Ureter (tissue), 1 donor: ENCODE data around the gene RAB3C. TPM values are rescaled to one million over a fixed set of nuclear protein-coding genes. Genes with fewer than 3 reads are reported as not detected.

ENCODE experiments used
- DNase-seq: peaks from one replicate; pipeline ENCODE4 v3.0.0-alpha.2; 2020; ENCODE audit warnings: low spot score
- total RNA-seq: library from RNA; stranded (reverse); gene quantifications from one replicate; pipeline ENCODE4 v1.2.4, GENCODE V29; 2023
- donor health status: DM: yes; HTN: yes; CAD: no.

The RAB3C gene
- total RNA-seq, 1 donor from 2014 or later: 5.8 TPM

DNA sequence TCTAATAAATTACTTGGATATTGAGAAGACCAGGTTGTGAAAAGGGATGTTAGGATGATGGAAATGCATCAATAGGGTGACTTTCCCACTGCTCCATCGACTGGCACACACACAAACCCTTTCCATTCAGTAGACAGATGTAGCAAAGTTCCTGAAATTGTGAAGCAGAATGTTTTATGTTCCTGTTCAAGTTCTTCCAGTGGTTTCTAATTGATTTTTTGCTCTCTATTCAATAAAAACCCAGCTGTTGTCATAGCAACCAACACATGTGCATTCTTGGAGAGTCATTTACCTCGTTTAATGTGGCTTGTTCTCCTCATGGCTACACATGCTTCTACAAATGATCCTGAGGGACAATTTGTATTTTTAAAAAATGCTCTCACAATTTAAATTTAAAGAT is 244.6 kb downstream of the RAB3C start:
- DNase-seq: no peak

DNA sequence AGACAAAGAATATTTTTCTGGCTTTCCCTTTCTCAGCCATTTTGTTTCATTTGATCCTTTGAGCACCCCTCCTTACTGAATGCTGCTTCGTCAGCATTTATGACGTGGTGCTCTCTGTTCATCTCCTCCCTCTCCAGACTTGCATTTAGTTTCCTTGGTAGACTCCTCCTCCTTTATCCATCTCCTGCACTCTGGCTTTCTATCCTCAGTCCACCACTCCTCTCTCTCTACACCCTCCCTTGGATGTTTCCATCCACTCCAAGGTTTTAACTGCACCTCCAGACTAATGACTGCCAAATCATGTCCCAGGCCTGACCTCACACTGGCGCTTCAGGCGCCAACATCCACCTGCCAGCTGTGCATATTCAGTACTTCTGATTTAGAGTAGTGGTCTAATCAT is 245.4 kb downstream of the RAB3C start:
- no peak for DNase-seq

DNA sequence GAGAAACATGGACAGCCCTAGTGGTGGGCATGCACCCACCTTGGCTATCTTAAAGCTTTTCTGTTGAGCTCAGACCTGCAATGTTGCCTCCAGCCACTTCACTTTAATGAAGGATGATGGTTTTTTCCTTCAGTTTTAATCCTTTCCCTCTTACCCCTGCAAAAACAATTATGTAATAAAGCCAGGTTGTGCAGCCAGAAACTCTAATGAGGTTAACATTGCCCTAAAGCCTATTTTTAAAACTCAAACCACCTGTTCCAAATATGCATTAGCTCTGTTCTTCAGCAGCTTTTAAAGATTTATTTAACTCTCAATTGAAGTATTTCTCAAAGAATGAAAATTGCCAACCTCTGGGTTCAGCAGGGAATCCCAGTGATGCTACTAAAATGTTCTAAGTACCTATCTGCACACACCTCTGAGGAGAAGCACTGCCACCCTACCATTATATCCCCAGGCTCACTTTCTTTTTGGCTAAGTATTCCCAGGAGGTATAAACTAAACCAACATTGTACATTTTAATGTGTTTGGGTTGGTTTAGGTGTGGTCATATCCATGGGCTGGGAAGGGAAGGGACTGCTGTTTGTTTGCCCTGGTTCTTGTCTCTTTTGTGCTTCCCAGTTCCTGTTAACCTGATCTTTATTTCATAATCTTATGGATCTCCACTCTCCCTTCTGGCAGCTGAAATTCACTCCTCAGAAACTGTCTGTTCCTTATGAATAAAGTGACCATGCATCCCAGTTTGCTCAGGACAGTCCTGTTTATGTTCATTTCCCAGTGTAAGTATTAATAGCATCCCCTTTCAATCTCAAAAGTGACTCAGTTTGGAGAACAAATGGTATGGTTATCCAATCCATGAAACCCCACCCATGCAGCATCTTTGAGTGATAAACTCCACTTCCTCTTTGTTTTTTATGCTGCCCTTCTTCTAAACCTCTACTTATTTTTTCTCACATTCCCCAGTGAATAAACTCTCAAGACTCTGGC is 251.7 kb downstream of the RAB3C start:
- no peak for DNase-seq

DNA sequence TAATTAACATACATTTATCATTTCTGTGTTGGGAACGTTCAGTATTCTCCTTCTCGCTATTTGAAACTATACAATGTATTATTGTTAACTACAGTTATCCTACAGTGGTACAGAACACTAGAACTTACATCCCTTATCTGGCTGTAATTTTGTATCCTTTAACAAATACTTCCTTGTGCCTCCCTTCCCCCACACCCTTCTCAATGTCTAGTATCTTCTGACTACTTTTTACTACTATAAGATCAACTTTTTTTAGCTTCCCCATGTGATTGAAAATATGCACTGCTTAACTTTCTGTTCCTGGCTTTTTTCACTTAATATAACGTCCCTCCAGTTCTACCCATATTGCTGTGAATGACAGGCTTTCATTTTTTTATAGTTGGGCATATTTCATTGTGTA is 253.5 kb downstream of the RAB3C start:
- no peak for DNase-seq

DNA sequence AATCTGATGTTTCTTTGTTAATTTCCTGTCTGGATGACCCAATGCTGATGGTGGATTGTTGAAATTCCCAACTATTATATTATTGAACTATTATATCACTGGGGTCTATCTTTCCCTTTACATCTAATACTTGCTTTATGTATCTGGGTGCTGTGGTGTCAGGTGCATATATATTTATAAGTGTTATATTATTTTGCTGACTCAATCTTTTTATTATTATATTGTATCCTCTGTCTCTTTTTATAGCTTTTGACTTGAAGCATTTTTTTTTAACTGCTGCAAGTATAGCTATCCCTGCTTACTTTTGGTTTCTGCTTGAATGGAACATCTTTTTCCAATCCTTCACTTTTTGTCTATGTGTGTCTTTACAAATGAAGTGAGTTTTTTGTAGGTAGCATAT is 255.9 kb downstream of the RAB3C start:
- DNase-seq: no peak

DNA sequence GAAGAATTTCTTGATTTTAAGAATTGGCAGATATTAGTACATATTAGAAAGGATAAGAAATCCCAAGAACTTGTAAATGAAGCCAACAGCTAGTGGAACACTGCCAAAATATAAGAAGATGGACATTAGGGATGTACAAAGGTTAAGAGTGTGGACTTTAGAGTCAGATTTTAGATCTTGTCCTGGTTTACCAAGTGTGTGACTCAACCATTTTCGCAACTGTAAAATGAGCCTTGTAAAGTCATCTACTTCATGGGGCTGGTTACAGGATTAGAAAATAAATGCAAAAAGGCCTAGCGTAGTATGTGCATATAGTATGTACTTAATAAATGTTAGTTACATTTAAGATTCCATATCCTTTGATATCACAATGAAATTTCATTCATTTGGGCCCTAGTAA is 260.0 kb downstream of the RAB3C start:
- no peak for DNase-seq

DNA sequence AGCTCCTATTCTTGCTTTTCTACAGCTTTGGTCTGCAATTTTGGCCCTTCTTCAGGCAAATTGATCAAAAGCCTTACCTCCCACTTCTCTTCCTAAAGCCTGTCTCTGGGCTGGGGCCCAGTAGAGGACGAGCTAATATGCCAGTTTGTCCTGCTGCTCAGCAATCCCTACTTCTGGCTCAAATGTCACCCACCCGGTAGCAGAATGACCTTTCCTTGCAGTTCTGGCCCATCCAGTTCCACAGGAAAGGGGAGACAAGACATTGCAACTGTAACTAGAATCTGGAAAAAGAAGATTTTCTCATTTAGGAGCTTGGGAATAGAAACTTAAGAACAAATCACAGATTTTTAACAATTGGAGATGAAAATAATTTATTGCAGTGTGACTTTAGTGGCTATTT is 261.5 kb downstream of the RAB3C start:
- DNase-seq: no peak

DNA sequence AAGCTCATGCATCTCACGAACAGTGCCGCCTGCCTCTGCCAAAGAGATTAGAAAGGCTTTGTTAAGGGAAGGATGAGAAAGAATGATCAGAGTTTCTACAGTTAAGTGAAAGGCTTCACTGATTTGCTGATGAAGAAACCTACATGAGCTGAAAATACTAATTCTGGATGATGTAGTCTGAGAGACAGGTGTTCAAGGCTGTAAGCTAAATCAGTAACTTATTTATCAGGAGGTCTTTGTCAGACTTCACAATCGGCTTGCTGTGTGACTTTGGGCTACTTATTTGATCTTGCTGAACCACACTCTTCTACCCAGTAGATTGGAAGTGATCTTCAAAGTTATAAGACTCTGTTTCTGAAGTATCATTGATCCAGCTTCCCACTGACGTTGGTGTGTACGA is 264.2 kb downstream of the RAB3C start:
- no peak for DNase-seq

DNA sequence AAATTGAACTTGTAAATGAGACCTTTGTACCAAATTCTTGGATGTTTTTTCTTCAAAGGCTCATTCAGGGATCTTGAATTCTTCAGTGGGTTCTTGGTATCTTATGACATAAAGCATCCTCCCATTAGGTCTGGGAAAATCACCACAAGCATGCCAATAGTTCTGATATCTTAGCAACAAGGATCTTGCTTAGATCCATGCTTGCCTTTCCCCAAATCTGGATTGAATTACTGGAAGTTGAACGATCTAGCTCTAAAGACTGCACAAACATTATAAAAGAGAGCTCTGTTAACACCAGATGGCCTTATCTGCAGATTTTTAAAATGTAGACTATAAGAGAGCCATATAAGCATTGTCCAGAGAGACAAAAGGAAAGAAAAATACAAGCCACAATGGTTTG is 266.3 kb downstream of the RAB3C start:
- DNase-seq: no peak

DNA sequence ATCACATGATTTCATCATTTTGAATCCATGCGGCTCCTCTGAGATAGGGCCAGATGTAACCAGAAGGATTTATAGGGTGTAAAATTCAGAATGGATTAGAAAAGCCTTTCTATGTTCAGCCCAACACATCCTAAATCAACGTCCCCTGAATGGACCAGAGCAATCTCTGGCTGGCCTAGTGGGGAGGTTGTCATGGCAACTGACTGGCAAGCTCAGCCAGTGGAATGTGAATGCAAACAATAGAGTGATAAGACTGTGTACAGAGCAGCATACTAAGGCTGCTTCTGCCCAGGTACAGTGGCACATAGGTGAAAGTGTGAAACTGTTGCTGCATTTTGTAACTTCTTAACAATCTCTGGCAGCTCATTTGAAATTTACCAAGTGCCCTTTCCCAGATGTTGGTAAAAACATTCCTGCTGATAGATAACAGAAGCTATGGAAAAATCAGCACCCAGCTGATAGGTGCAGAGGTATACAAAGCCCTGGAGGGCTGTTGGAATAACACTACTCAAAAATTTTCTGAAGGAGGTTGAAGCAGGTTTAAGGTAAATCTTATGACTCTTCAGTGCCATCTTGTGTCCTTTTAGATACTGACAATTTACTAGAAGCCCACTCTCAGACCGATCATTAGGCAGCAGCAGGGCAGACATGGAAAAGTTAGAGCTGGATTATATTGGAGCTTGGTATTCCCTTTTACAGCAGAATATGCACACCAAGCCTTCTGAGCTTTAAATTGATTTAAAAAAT is 267.2 kb downstream of the RAB3C start:
- peak; percentile 48 for DNase-seq

DNA sequence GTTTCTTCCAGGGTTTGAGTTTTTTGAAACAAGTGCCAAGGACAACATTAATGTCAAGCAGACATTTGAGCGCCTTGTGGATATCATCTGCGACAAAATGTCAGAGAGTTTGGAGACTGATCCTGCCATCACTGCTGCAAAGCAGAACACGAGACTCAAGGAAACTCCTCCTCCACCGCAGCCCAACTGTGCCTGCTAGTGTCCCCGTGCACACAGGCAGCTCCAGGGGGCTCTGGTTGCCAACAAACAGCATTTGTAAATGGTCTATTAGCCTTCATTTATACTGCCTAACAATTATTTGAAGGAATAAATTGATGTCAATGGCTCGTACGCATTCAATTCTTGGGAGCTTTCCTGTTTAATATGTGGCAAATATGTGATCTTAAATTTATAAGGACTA is 268.3 kb downstream of the RAB3C start:
- DNase-seq: no peak

DNA sequence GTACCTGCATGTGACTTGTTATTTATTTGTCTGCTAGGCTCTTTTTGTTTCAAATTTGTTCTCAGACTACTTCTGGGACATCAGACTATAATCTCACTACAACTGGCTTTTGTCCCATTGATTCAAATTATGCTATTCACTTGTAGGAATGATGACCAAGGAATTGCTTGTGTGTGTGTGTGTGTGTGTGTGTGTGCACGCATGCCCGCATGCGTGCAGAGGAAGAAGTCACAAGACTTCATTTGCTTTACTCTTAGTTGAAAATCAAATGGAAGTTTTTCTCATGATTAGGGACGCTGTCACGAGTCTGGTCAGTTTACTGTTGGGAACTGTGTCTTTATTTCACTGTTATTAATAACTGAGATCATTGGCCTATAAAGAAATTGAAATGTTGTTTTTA is 268.7 kb downstream of the RAB3C start:
- DNase-seq: no peak

DNA sequence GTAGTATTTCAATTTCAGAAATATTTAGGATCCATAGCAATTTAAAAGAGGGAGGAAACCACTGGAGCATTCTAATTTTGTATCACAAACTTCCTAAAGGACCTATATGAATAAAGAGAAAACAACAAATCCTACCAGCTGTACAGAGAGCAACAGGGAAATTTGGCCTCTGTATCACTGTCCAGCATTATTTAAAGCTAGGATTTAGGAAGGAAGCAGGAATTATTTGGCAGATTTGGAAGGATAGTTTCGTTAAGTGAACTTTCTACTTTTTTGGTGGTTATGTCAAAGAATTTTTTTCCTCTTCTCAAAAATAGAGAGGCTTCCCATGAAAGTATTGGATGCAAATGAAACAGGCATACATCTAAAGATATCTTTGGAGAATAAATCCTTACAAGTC is 269.7 kb downstream of the RAB3C start:
- no peak for DNase-seq

DNA sequence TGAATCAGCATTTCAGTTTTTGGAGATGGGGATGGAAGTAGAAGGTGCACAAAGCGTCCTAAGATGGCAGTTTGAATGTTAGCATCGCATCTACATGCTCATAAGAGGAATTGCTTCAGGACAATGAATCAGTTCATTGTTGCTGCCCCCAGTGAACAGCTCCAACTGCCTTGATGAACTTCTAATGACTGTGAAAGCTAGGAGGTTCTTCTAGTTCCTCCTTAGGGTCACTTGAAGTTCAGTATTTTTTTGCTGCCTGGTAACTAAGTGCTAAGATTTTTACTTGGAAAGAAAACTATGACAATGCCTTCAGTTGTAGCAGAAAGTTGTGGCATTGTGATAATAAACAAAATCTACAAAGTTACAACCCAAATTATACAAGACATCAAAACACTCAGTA is 271.6 kb downstream of the RAB3C start:
- no peak for DNase-seq

DNA sequence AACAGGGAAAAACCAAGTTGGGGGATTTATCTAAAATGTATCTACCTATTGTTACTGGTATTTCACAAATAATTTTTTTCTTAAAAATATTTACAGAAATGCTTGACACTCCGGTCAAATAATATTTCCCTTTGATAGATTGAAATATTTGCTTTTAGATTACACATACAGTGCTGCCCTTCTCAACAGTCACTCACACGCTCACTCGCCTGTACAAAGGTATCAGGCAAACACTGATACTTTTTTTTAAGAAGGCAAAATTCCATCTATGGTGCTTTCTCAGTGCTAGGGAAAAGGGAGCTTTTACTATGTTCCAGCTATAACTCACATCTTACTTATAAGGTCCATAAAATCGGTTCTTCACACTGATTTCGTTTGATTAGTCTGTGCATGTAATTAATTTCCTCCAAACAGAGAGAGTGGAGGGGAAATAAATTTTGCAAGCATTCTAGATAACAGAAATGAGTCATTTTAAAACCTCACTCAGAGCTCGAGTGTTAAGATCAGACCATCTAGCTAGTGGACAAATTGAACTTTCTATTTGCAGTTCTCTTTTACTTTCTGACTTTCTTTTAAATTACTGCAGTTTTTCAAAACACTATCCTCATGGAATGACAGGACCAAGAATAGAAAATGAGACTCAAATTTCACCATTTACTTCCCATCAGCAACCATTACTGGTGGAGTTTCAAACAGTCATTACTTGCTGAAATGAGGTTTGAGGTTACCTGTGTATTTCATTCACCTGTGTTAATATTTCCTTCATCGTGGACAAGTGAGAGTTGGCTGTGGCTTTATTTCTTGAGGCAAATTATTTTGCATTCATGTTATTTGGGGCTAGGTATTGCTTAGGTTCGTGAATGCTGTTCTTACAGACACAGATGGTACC is 273.2 kb downstream of the RAB3C start:
- no peak for DNase-seq

DNA sequence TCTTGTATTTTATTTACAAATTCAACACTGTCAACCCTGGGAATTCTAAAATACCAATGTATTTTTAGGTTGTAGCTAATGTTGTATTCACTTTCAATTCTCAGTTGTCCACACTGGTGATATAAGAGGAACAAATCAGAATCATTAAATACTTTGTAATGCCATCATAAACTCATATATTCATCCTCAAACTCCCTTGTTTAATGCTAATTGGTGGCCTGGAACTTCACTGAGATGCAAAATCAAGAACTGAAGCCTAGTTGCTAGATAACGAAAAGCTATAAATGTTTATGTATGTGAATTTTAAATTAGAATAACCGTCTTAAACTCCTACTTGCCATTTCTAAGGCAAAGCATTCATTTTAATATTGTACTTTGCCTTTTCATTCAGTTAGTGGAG is 274.7 kb downstream of the RAB3C start:
- no peak for DNase-seq

DNA sequence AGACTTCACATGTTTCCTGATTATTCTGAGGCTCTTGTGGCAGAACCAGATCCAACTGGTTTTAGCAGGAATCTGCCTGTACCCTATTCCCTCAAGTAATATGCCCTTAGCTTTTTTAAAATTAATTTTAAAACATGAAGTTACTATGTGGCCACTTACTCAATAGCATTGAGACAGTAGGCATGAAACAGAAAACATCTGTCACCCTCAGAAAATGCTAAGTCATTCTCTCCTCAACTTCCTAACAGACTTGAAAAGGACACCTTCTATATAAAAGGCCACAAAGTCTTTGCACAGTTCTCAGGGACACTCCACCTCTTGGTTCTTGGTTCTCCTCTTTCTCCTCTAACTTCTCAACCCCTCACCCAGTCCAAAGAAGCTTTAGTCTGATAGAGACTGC is 277.8 kb downstream of the RAB3C start:
- no peak for DNase-seq

DNA sequence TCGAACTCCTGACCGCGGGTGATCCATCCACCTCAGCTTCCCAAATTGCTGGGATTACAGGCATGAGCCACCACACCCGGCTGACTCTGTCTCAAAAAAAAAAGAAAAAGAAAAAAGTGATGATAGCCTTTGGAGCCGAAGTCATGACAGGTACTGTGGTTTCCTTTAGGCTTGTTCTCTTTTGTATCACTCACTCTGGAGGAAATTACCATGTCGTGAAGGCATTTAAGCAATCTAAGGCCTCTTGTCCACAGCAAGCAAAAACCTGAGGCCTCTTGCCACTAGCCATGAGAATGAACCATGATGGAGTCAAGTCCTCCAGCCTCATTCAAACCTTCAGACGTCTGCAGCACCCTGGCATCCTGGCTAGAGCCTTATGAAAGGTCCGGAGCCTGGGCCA is 286.1 kb downstream of the RAB3C start:
- no peak for DNase-seq

DNA sequence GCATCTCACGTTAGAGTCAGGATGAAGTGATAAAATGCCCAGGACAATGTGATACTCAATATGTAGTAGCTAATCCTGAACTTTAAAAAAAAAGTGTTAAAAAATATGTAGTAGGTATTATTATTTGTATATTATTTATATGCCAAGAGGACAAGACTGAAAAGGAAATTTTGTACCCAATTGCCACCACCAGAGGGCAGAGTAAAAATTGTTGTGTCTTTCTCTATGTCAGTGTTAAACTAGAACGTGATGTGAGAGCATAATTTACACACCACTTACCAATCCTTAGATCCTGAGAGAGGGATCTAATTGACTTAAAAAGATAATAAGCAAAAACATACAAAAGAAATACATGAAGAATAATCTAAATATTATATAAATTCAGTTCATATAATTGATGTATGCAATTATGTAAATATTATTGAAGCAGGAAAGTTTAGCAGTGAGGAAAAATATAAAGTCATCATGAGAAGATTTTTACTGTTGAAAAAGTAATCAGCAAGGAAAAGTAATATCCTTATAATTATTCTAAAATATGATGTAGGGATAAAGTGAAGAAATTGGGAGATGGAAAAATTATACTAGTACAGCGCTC is 288.9 kb downstream of the RAB3C start:
- no peak for DNase-seq

DNA sequence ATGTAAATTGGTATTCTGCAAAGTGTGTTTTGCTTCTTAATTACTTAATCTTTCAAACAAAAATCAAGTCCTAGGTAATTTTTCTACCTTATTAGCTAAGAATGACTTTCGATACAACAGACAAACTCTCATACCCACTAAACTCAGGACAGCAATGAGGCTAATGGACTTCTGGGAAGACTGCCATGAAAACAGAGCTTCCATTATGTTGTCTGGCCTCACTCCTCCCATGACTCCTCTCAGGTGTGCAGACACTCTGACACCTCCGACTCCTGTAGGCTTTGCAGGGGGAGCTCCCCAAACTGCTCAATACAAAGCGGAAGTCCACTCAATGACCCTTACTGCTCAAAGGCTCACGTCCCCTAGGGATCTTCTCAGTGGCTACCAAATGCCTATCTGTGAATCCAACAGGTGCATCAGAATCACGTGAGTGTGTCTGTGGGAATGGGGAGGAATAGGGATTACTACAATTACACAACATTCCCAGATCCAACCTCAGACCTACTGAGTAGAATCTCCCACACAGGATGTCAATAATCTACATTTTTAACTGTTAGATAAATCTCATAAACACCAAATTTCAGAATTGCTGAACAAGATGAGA is 289.9 kb downstream of the RAB3C start:
- DNase-seq: no peak

DNA sequence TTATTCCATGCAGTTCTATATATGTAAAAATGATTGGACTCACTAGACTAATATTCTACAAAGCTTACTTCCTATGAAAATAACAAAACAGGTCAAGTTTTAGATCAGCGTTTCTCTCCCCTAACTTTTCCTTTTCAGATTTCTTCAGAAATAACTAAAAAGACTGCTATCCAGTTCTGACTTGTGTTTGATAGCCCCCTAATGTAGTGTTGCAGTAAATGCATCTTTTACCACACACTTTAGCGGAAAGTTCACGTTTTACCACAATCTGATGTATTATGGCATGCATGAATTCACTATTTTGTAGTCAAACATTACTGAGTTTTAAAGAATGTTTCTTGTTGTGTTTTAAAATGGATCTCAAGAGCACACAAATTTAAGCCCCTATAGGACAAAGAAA is 292.7 kb downstream of the RAB3C start:
- no peak for DNase-seq
